CD4-positive, alpha-beta T cell treated with Interleukin-1 beta for 1 hour (primary cell): ENCODE results near the gene DACH2.
"Not testable (repeated sequence)": the region's sequence is repeated elsewhere in the genome, so short reads cannot be mapped to it uniquely, and the experiment has no call there.

ENCODE experiments used
- DNase-seq, 2 donors: peaks; one replicate each; pipeline ENCODE4 v3.0.0-alpha.2; 2020 to 2022

DACH2 gene

GRCh38 chrX:86148024-86148511 is at the start of gene DACH2:
TSS of gene DACH2 (plus strand) at chrX:86148451.
- DNase-seq: peak; percentile 42 to 44

- DNase-seq: no peak
Observed at GRCh38 chrX:86102341-86102740, 45.9 kb upstream of the DACH2 start.

GRCh38 chrX:86103061-86103460 is 45.2 kb upstream of the DACH2 start:
- no peak for DNase-seq

GRCh38 chrX:86104526-86104925 is 43.7 kb upstream of the DACH2 start:
- no peak for DNase-seq

GRCh38 chrX:86121916-86122315 is 26.3 kb upstream of the DACH2 start:
- DNase-seq: no peak

- DNase-seq: no peak
Observed at GRCh38 chrX:86133761-86134160, 14.5 kb upstream of the DACH2 start.

GRCh38 chrX:86137071-86137470 is 11.2 kb upstream of the DACH2 start:
- no peak for DNase-seq

- DNase-seq: no peak
Observed at GRCh38 chrX:86141786-86142185, 6.5 kb upstream of the DACH2 start.

GRCh38 chrX:86146102-86146501 is 2.1 kb upstream of the DACH2 start:
- no peak for DNase-seq

GRCh38 chrX:86148594-86148993 is 343 bp downstream of the DACH2 start:
- DNase-seq: no peak

- DNase-seq: no peak
Observed at GRCh38 chrX:86149119-86149518, 868 bp downstream of the DACH2 start.

- DNase-seq: no peak
Observed at GRCh38 chrX:86154553-86154952, 6.3 kb downstream of the DACH2 start.

- DNase-seq: no peak
Observed at GRCh38 chrX:86171366-86171765, 23.1 kb downstream of the DACH2 start.

- DNase-seq: no peak
Observed at GRCh38 chrX:86178906-86179305, 30.7 kb downstream of the DACH2 start.

- not testable (repeated sequence) for DNase-seq
Observed at GRCh38 chrX:86181325-86181724, 33.1 kb downstream of the DACH2 start.

GRCh38 chrX:86192827-86193226 is 44.6 kb downstream of the DACH2 start:
- no peak for DNase-seq

GRCh38 chrX:86194758-86195157 is 46.5 kb downstream of the DACH2 start:
- DNase-seq: no peak

GRCh38 chrX:86195343-86195742 is 47.1 kb downstream of the DACH2 start:
- no peak for DNase-seq

- DNase-seq: no peak
Observed at GRCh38 chrX:86197815-86198214, 49.6 kb downstream of the DACH2 start.

GRCh38 chrX:86210772-86211171 is 62.5 kb downstream of the DACH2 start:
- no peak for DNase-seq

- no peak for DNase-seq
Observed at GRCh38 chrX:86215260-86215659, 67.0 kb downstream of the DACH2 start.

- no peak for DNase-seq
Observed at GRCh38 chrX:86237482-86237881, 89.2 kb downstream of the DACH2 start.

- no peak for DNase-seq
Observed at GRCh38 chrX:86241547-86241946, 93.3 kb downstream of the DACH2 start.

GRCh38 chrX:86263526-86263925 is 115.3 kb downstream of the DACH2 start:
- no peak for DNase-seq

GRCh38 chrX:86295293-86295692 is 147.0 kb downstream of the DACH2 start:
- no peak for DNase-seq

GRCh38 chrX:86322913-86323312 is 174.7 kb downstream of the DACH2 start:
- DNase-seq: no peak
